BLaER1 treated with 17β-estradiol and CSF1 and Interleukin-3, amounts not matched to agents 10 nM and 100 nM (cell line): ENCODE results near the gene S100A4.
"Not testable (repeated sequence)": the region's sequence is repeated elsewhere in the genome, so short reads cannot be mapped to it uniquely, and the experiment has no call there.

Source experiments
- H3K27ac ChIP-seq, 11 experiments: shearing (Covaris generic); formaldehyde crosslinking; 2 replicates each; pipeline ENCODE4 v1.8.1; 2022
- H3K27me3 ChIP-seq, 11 experiments: shearing (Covaris generic); formaldehyde crosslinking; 2 replicates each; pipeline ENCODE4 v1.8.1; 2022
- H3K36me3 ChIP-seq, 11 experiments: shearing (Covaris generic); formaldehyde crosslinking; 2 replicates each; pipeline ENCODE4 v1.8.1; 2022
- H3K4me1 ChIP-seq, 10 experiments: shearing (Covaris generic); formaldehyde crosslinking; 2 replicates each; pipeline ENCODE4 v1.8.1; 2022
- H3K4me2 ChIP-seq, 11 experiments: shearing (Covaris generic); formaldehyde crosslinking; 2 replicates each; pipeline ENCODE4 v1.8.1; 2022
- H3K4me3 ChIP-seq, 10 experiments: shearing (Covaris generic); formaldehyde crosslinking; 2 replicates each; pipeline ENCODE4 v1.8.1; 2022
- H3K9ac ChIP-seq, 11 experiments: shearing (Covaris generic); formaldehyde crosslinking; 2 replicates each; pipeline ENCODE4 v1.8.1; 2022
- H3K9me3 ChIP-seq, 11 experiments: shearing (Covaris generic); formaldehyde crosslinking; replicated peaks in 1 of 11; 2 replicates each; pipeline ENCODE4 v1.8.1; 2022
- H4K20me1 ChIP-seq, 11 experiments: shearing (Covaris generic); formaldehyde crosslinking; 2 replicates each; pipeline ENCODE4 v1.8.1; 2022
- Cebpa-rat ChIP-seq, 11 experiments: shearing (Covaris generic); IDR thresholded peaks; 2 replicates each; pipeline ENCODE4 v1.8.1; 2022

S100A4 gene

DNA sequence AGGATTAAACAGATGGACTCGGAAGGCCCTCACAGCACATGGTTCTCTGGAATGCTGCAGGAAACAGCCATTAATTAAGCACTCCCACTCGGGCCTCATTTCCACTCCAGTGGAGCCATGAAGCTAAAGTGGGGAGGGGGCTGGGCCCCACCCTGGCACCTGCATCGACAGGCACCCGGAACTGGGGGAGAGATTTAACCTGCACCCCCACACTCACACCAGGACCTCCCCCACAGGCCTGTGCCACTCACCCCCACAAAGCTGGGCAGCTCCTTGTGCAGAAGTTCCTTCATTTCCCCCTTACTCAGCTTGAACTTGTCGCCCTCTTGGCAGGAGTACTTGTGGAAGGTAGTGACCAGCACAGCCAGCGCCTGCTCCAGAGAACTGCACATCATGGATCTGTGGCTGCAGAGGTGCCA, 17.9 kb upstream of the S100A4 start:
- no peaks in the 10 kb centered on the region for H4K20me1 ChIP-seq
- no peaks in the 10 kb centered on the region for H3K36me3 ChIP-seq
- peak overlapping the region in 6 of 11 experiments; percentile 33 to 98 (median 96); a peak in 9 of 22 replicates for H3K27ac ChIP-seq
- no peaks in the 10 kb centered on the region for H3K9me3 ChIP-seq
- TF ChIP-seq Cebpa-rat (IDR thresholded peaks at IDR 0.05): no peak
- H3K4me1 ChIP-seq: peaks cover 36 to 70% (median 58%) of the 10 kb centered on the region in 10 experiments
- no peak overlapping the region for H3K4me3 ChIP-seq
- H3K4me2 ChIP-seq: peak overlapping the region in 7 of 11 experiments; percentile 15 to 95 (median 83); a peak in 11 of 22 replicates
- H3K27me3 ChIP-seq: no peaks in the 10 kb centered on the region
- peak overlapping the region in 2 of 11 experiments; percentile 14 to 21; a peak in 1 of 22 replicates for H3K9ac ChIP-seq

- not testable (repeated sequence) for H3K36me3 ChIP-seq, H3K27ac ChIP-seq, H3K27me3 ChIP-seq, H3K9ac ChIP-seq, H3K4me3 ChIP-seq, H4K20me1 ChIP-seq, H3K9me3 ChIP-seq
- Histone ChIP-seq H3K4me2 (peak overlapping the region in 2 of 11 experiments; percentile 26 to 43; a peak in 2 of 22 replicates), H3K4me1 (peaks cover 21 to 56% (median 43%) of the 10 kb centered on the region in 10 experiments)
These were observed 16.4 kb upstream of the S100A4 start for GRCh38 chr1:153562021-153562420.

- TF ChIP-seq Cebpa-rat (IDR thresholded peaks at IDR 0.05): no peak
- Histone ChIP-seq H4K20me1 (no peaks in the 10 kb centered on the region), H3K27me3 (no peaks in the 10 kb centered on the region), H3K36me3 (no peaks in the 10 kb centered on the region), H3K4me3 (no peak overlapping the region), H3K4me1 (peaks cover 16 to 56% (median 38%) of the 10 kb centered on the region in 10 experiments), H3K4me2 (peak overlapping the region in 4 of 11 experiments; percentile 26 to 43 (median 32); a peak in 5 of 22 replicates), H3K9me3 (0 out of 22 replicates have a peak, but pooled peaks cover 0 to 4% (median 0%) of the 10 kb centered on the region in 11 experiments), H3K9ac (no peak overlapping the region), H3K27ac (no peak overlapping the region; a peak in 1 of 22 replicates)
These were observed 15.9 kb upstream of the S100A4 start for GRCh38 chr1:153561466-153561985.

DNA sequence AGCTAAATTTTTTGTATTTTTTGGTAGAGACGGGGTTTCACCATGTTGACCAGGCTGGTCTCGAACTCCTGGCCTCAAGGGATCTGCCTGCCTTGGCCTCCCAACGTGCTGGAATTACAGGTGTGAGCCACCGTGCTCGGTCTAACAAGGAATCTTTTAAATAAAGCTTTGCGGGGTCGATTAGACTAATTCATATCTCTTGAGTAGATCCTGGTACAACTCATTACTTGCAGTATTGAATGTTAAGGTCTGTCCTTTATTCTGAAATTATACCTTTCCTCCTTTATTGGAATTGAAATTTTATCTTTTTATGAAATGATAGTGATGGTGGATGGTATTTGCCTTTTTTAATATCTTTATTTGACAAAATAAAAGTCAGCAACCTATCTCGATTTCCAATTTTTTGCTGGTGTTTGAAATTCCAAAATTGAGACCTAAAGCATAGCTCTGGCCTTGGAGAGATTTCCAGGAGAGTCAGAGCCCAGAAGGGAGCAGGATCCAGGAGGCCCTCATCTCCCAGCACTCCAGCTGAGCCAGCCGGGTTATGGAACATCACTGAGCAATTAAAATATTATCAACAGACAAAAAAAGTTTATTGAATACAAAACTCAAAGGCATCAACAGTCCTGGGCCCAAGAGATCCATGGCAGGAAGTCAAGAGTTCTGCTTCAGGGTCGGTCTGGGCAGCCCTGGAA, 15.3 kb upstream of the S100A4 start:
- Histone ChIP-seq H3K9me3 (0 out of 22 replicates have a peak, but pooled peaks cover 0 to 4% (median 0%) of the 10 kb centered on the region in 11 experiments), H3K4me2 (peak overlapping the region in 3 of 11 experiments; percentile 26 to 43 (median 30); a peak in 4 of 22 replicates), H3K27me3 (no peaks in the 10 kb centered on the region), H3K4me3 (no peak overlapping the region), H4K20me1 (no peaks in the 10 kb centered on the region), H3K36me3 (no peaks in the 10 kb centered on the region), H3K4me1 (peaks cover 10 to 56% (median 34%) of the 10 kb centered on the region in 10 experiments), H3K27ac (no peak overlapping the region; a peak in 1 of 22 replicates), H3K9ac (no peak overlapping the region)
- TF ChIP-seq Cebpa-rat (IDR thresholded peaks at IDR 0.05): no peak

GRCh38 chr1:153560241-153560640, 14.6 kb upstream of the S100A4 start:
- H3K4me3 ChIP-seq: no peak overlapping the region
- H3K4me2 ChIP-seq: no peak overlapping the region
- H3K27me3 ChIP-seq: no peaks in the 10 kb centered on the region
- no peak for TF ChIP-seq Cebpa-rat (IDR thresholded peaks at IDR 0.05)
- H4K20me1 ChIP-seq: no peaks in the 10 kb centered on the region
- H3K4me1 ChIP-seq: peaks cover 4 to 49% (median 27%) of the 10 kb centered on the region in 10 experiments
- H3K9me3 ChIP-seq: 0 out of 22 replicates have a peak, but pooled peaks cover 0 to 4% (median 0%) of the 10 kb centered on the region in 11 experiments
- no peak overlapping the region for H3K9ac ChIP-seq
- H3K27ac ChIP-seq: no peak overlapping the region
- no peaks in the 10 kb centered on the region for H3K36me3 ChIP-seq

- Histone ChIP-seq H3K4me3 (no peak overlapping the region), H3K9ac (no peak overlapping the region), H3K4me2 (no peak overlapping the region), H4K20me1 (no peaks in the 10 kb centered on the region), H3K27ac (no peak overlapping the region), H3K27me3 (no peaks in the 10 kb centered on the region), H3K9me3 (0 out of 22 replicates have a peak, but pooled peaks cover 0 to 4% (median 0%) of the 10 kb centered on the region in 11 experiments), H3K4me1 (peaks cover 17 to 48% (median 29%) of the 10 kb centered on the region in 10 experiments), H3K36me3 (no peaks in the 10 kb centered on the region)
- no peak for TF ChIP-seq Cebpa-rat (IDR thresholded peaks at IDR 0.05)
These were observed 12.3 kb upstream of the S100A4 start for GRCh38 chr1:153557877-153558276.

- Histone ChIP-seq H3K27me3 (no peaks in the 10 kb centered on the region), H3K9ac (no peak overlapping the region), H3K9me3 (0 out of 22 replicates have a peak, but pooled peaks cover 0 to 4% (median 0%) of the 10 kb centered on the region in 11 experiments), H3K4me2 (no peak overlapping the region; a peak in 1 of 22 replicates), H3K4me1 (peaks cover 19 to 47% (median 29%) of the 10 kb centered on the region in 10 experiments), H4K20me1 (no peaks in the 10 kb centered on the region), H3K36me3 (no peaks in the 10 kb centered on the region), H3K27ac (no peak overlapping the region), H3K4me3 (no peak overlapping the region)
- TF ChIP-seq Cebpa-rat (IDR thresholded peaks at IDR 0.05): no peak
These were observed 10.7 kb upstream of the S100A4 start for GRCh38 chr1:153556348-153556747.

DNA sequence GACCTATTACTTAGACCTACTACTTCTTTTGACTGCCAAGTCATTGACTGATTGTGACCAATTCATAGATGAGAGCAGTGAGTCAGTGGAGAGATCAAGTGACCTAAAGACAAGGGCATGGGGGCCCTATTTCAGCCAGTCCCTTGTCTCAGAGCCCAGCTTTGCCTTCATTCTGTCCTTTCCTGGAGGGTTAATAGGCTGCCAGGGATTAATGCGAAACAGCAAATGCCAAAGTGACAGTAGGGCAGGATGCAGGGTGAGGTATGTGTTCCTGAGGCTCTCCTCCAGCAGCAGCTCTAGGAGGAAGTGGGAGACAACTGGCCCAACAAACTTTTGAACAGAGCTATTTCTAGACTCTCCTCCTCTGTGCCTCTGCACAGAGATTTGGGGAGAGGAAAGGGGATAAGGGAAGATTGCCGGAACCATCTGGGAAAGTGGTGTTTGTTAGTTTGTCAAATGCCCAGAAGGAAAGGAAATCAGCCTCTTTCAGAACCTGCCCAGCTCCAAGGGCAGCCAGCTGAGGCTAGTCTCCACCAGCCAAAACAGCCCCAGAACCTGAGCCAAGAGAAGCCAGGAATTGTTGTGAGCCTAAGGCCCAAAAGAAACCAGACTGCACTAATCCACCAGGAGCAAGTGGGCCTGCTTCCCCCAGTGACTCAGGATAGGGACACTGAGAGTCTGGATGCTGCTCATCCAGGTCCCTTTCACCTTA, 8.4 kb upstream of the S100A4 start:
- H3K4me2 ChIP-seq: peak overlapping the region; percentile 52 to 83 (median 68)
- no peak for TF ChIP-seq Cebpa-rat (IDR thresholded peaks at IDR 0.05)
- 0 out of 22 replicates have a peak, but pooled peaks cover 0 to 4% (median 0%) of the 10 kb centered on the region in 11 experiments for H3K9me3 ChIP-seq
- H3K27me3 ChIP-seq: no peaks in the 10 kb centered on the region
- peaks cover 42 to 67% (median 50%) of the 10 kb centered on the region in 10 experiments for H3K4me1 ChIP-seq
- H4K20me1 ChIP-seq: no peaks in the 10 kb centered on the region
- H3K4me3 ChIP-seq: no peak overlapping the region
- no peaks in the 10 kb centered on the region for H3K36me3 ChIP-seq
- H3K9ac ChIP-seq: peak overlapping the region in 5 of 11 experiments; percentile 17 to 43 (median 26); a peak in 5 of 22 replicates
- peak overlapping the region in 8 of 11 experiments; percentile 8 to 58 (median 44); a peak in 15 of 22 replicates for H3K27ac ChIP-seq

DNA sequence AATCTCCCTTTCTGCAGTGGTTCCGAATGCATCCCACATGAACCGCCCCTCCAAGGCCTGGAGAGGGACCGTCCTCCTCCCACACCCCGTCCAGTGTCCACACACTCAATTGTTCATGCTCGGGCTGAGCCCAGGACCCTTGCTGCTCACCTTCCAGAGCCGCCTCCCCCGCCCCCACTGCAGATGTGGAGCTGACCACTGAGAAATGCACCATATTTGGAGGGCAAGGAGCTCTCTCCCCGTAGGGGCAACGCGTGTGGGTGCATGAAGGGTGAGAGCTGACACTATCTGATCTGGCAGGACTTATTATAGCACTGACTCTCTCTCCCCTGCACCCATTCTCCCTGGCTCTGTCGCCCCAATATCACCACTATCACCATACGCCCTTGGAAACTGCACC, 7.5 kb upstream of the S100A4 start:
- no peak overlapping the region for H3K4me3 ChIP-seq
- no peaks in the 10 kb centered on the region for H4K20me1 ChIP-seq
- peak overlapping the region; percentile 52 to 83 (median 68) for H3K4me2 ChIP-seq
- H3K4me1 ChIP-seq: peaks cover 51 to 76% (median 59%) of the 10 kb centered on the region in 10 experiments
- H3K9ac ChIP-seq: no peak overlapping the region
- TF ChIP-seq Cebpa-rat (IDR thresholded peaks at IDR 0.05): no peak
- no peaks in the 10 kb centered on the region for H3K36me3 ChIP-seq
- peak overlapping the region in 2 of 11 experiments; percentile 44 to 48; a peak in 1 of 22 replicates for H3K27ac ChIP-seq
- H3K9me3 ChIP-seq: 0 out of 22 replicates have a peak, but pooled peaks cover 0 to 4% (median 0%) of the 10 kb centered on the region in 11 experiments
- no peaks in the 10 kb centered on the region for H3K27me3 ChIP-seq
